Panc1 (cell line): ENCODE results near the gene ADAMTS2. TPM values are rescaled to one million over a fixed set of nuclear protein-coding genes. Genes with fewer than 3 reads are reported as not detected.
A peak's percentile ranks its signal among the peaks of the same experiment; 100 is the strongest.

Source experiments
- ATAC-seq: fragments of 200-7000 bp; cut with Tn5 transposase; 2 replicates; pipeline ENCODE4 v1.9.1; 2020; ENCODE audit warnings: mild to moderate bottlenecking, moderate library complexity
- BruUV-seq: library from RNA; stranded (reverse); fragments of 400-500 nt; replicated peaks from 2 replicates; lab custom pipeline; 2021; lab: Mats Ljungman, UMichigan
- CTCF ChIA-PET: fragments of 300-600 bp; sonication (Branson Sonifier 250); formaldehyde crosslinking; loops from one replicate; lab custom pipeline; 2022; ENCODE audit warnings: antibody characterized with exemption; lab: Charles Lee
- POLR2A ChIA-PET: fragments of 300-600 bp; sonication (Branson Sonifier 250); formaldehyde crosslinking; loops from one replicate; lab custom pipeline; 2022; ENCODE audit warnings: antibody characterized with exemption; lab: Charles Lee
- DNase-seq: peaks from one replicate; pipeline ENCODE4 v3.0.0-alpha.2; 2010; ENCODE audit warnings: low read depth, low spot score
- H3K27ac ChIP-seq: 2 replicates; pipeline ENCODE4 v1.5.1; 2011; ENCODE audit warnings: mild to moderate bottlenecking, low read length, inconsistent platforms
- H3K27me3 ChIP-seq: fragments of 200-500 bp; sonication (Bioruptor generic); 2 replicates; pipeline ENCODE4 v1.6.0; 2014; ENCODE audit warnings: low read length, inconsistent platforms; ENCODE audit not compliant: control insufficient read depth, insufficient read depth
- H3K36me3 ChIP-seq: fragments of 200-500 bp; sonication (Bioruptor generic); 2 replicates; pipeline ENCODE4 v1.5.1; 2014; ENCODE audit warnings: inconsistent platforms, mild to moderate bottlenecking, low read length, moderate library complexity; ENCODE audit not compliant: control insufficient read depth, insufficient read depth
- H3K4me1 ChIP-seq: 2 replicates; pipeline ENCODE4 v1.5.1; 2011; ENCODE audit warnings: inconsistent platforms, mild to moderate bottlenecking, low read length, moderate library complexity; ENCODE audit not compliant: control insufficient read depth, insufficient read depth
- H3K4me3 ChIP-seq, 2 experiments: 2 replicates each; pipeline ENCODE4 v1.5.1; 2011 to 2012; ENCODE audit warnings: low read depth in 2 of 2, low read length in 2 of 2, mild to moderate bottlenecking in 2 of 2, inconsistent platforms in 1 of 2, moderate library complexity in 1 of 2
- H3K9me3 ChIP-seq: fragments of 200-500 bp; sonication (Bioruptor generic); 2 replicates; pipeline ENCODE4 v1.5.1; 2014; ENCODE audit warnings: low read depth, mild to moderate bottlenecking, inconsistent platforms, low read length, moderate library complexity; ENCODE audit not compliant: control insufficient read depth, insufficient read depth
- CTCF ChIP-seq: fragments of 450-650 bp; IDR thresholded peaks from 2 replicates; pipeline ENCODE4 v1.5.1; 2017; ENCODE audit warnings: mild to moderate bottlenecking
- POLR2AphosphoS5 ChIP-seq: IDR thresholded peaks from 2 replicates; pipeline ENCODE4 v1.6.1; 2012; ENCODE audit warnings: mild to moderate bottlenecking, low read depth, low read length, moderate library complexity
- REST ChIP-seq, 2 experiments: IDR thresholded peaks; 2 replicates each; pipeline ENCODE4 v1.6.1; 2011 to 2012; ENCODE audit warnings: low read depth in 2 of 2, control low read depth in 1 of 2, low read length in 1 of 2, mild to moderate bottlenecking in 1 of 2, moderate library complexity in 1 of 2; ENCODE audit not compliant: insufficient read depth in 1 of 2
- SIN3A ChIP-seq: IDR thresholded peaks from 2 replicates; pipeline ENCODE4 v1.6.1; 2012; ENCODE audit warnings: low read depth, mild to moderate bottlenecking, low read length, moderate library complexity, borderline replicate concordance; ENCODE audit not compliant: insufficient read depth
- TCF7L2 ChIP-seq: IDR thresholded peaks from 2 replicates; pipeline ENCODE4 v1.6.1; 2011; ENCODE audit warnings: mild to moderate bottlenecking, low read depth, low read length, inconsistent platforms
- in situ Hi-C: cut with HindIII; loops from 2 replicates; pipeline ENCODE4 v1.10.0; 2016; ENCODE audit warnings: low sequenced_read_pairs, low pct_unique_long_range_greater_than_20kb
- intact Hi-C: fragments of 100-400 bp; cut with micrococcal nuclease; formaldehyde crosslinking; loops from one replicate; pipeline ENCODE4 v1.10.0; 2022; ENCODE audit not compliant: unreplicated experiment
- total RNA-seq: library from RNA; stranded (reverse); gene quantifications from one replicate; pipeline ENCODE4 v1.2.1, GENCODE V29; 2021; ENCODE audit not compliant: unreplicated experiment

Gene ADAMTS2
- total RNA-seq, 1 experiment from 2014 or later: 0.13 TPM

DNA sequence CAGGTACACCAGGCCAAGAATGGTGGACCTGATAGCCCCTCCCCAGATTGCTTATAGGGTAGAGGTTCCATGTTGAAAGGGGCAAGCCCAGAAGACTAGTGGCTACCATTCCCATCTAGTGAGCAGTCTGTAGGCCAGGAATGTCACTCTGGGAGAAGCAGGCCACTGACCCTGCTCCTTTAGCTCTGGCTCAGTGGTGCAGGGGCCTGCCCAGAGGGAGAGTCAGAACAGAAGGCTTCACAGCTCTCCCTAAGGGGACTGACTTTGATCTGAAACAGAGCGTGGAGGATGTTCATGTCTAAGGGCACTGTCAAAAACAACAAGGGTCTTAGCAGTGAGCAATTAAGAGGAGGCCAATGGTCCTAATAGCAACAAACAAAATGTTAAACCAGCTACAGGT, 203.4 kb downstream of the ADAMTS2 start:
- POLR2A ChIA-PET: no interaction called here
- in situ Hi-C loops: no loop called here
- Histone ChIP-seq H3K9me3 (no peaks in the 10 kb centered on the region), H3K27ac (no peak overlapping the region), H3K27me3 (no peaks in the 10 kb centered on the region), H3K36me3 (no peaks in the 10 kb centered on the region), H3K4me3 (no peak overlapping the region), H3K4me1 (no peaks in the 10 kb centered on the region)
- intact Hi-C loops: no loop called here
- CTCF ChIA-PET: no interaction called here
- no peak for TF ChIP-seq POLR2AphosphoS5
- no peak for TF ChIP-seq CTCF
- no peak for TF ChIP-seq SIN3A
- TF ChIP-seq TCF7L2: no peak
- TF ChIP-seq REST (IDR thresholded peaks at IDR 0.05; ENCODE audit: insufficient read depth in 1 of 2, low read depth in 2 of 2, low read length in 1 of 2): no peak
- ATAC-seq (no peak), DNase-seq (no peak)
- no TSS peak for BruUV-seq

GRCh38 chr5:179140293-179140692, 205.0 kb downstream of the ADAMTS2 start:
- no peak overlapping the region for H3K27ac ChIP-seq
- ATAC-seq (peak; percentile 41; the same call in 1 of the 2 replicates), DNase-seq (no peak)
- no peaks in the 10 kb centered on the region for H3K27me3 ChIP-seq
- no peaks in the 10 kb centered on the region for H3K9me3 ChIP-seq
- no peak overlapping the region for H3K4me3 ChIP-seq
- CTCF ChIA-PET: no interaction called here
- no peaks in the 10 kb centered on the region for H3K36me3 ChIP-seq
- intact Hi-C loops: no loop called here
- in situ Hi-C loops: no loop called here
- BruUV-seq: no TSS peak
- POLR2A ChIA-PET: no interaction called here
- no peaks in the 10 kb centered on the region for H3K4me1 ChIP-seq
- TF ChIP-seq POLR2AphosphoS5 (no peak), CTCF (no peak), TCF7L2 (no peak), SIN3A (no peak), REST (IDR thresholded peaks at IDR 0.05; ENCODE audit: insufficient read depth in 1 of 2, low read depth in 2 of 2, low read length in 1 of 2) (no peak)
